Natural killer cell (primary cell): ENCODE results near the gene GHRHR. TPM values are rescaled to one million over a fixed set of nuclear protein-coding genes. Genes with fewer than 3 reads are reported as not detected.

Experiments
- ATAC-seq, 3 donors: fragments of 150-1000 bp in 2 of 3; fragments of 200-7000 bp in 1 of 3; cut with Tn5 transposase; 1 replicate in 1 of 3; 2 replicates in 2 of 3; pipeline ENCODE4 v1.10.0; 2021; ENCODE audit warnings: mild to moderate bottlenecking in 2 of 3, moderate library complexity in 2 of 3
- DNase-seq, 2 donors: peaks; one replicate each; pipeline versions ENCODE4 v3.0.0 to v3.0.0-alpha.2; 2013 to 2021; ENCODE audit warnings: mixed read lengths in 1 of 2
- H3K27ac ChIP-seq: one replicate; pipeline ENCODE4 v1.5.1; 2013; ENCODE audit warnings: mild to moderate bottlenecking, low read length
- H3K27me3 ChIP-seq: one replicate; pipeline ENCODE4 v1.6.1; 2013; ENCODE audit warnings: low read length; ENCODE audit not compliant: control insufficient read depth, insufficient read depth
- H3K36me3 ChIP-seq: one replicate; pipeline ENCODE4 v1.6.1; 2013; ENCODE audit warnings: low read length; ENCODE audit not compliant: control insufficient read depth, insufficient read depth
- H3K4me1 ChIP-seq: one replicate; pipeline ENCODE4 v1.6.1; 2013; ENCODE audit warnings: low read length; ENCODE audit not compliant: control insufficient read depth, insufficient read depth
- H3K4me3 ChIP-seq: one replicate; pipeline ENCODE4 v1.5.1; 2013; ENCODE audit warnings: low read length
- H3K9me3 ChIP-seq: one replicate; pipeline ENCODE4 v1.6.1; 2013; ENCODE audit warnings: low read length; ENCODE audit not compliant: control insufficient read depth, insufficient read depth
- H3K27ac Mint-ChIP-seq, 2 donors: one replicate each; pipeline ENCODE4 v1.8.0; 2022; ENCODE audit warnings: mild to moderate bottlenecking in 2 of 2, mixed read lengths in 2 of 2, moderate library complexity in 1 of 2
- H3K27me3 Mint-ChIP-seq, 2 donors: one replicate each; pipeline ENCODE4 v1.8.0; 2022; ENCODE audit warnings: low read depth in 2 of 2, mixed read lengths in 2 of 2
- H3K36me3 Mint-ChIP-seq: one replicate; pipeline ENCODE4 v1.8.0; 2022; ENCODE audit warnings: mixed read lengths
- H3K4me1 Mint-ChIP-seq, 2 donors: one replicate each; pipeline ENCODE4 v1.8.0; 2022; ENCODE audit warnings: mixed read lengths in 2 of 2
- H3K4me3 Mint-ChIP-seq: one replicate; pipeline ENCODE4 v1.8.0; 2022; ENCODE audit warnings: mild to moderate bottlenecking, moderate library complexity, mixed read lengths
- H3K9me3 Mint-ChIP-seq, 2 donors: one replicate each; pipeline ENCODE4 v1.8.0; 2022; ENCODE audit warnings: mixed read lengths in 2 of 2
- CTCF ChIP-seq: fragments of 200-600 bp; IDR thresholded peaks from one replicate; pipeline ENCODE4 v1.8.0; 2022; ENCODE audit warnings: antibody characterized with exemption
- WGBS: methylation state at CpG from one replicate; pipeline ENCODE4 v1.1.7; 2013; ENCODE audit warnings: missing lambda C conversion rate; ENCODE audit not compliant: insufficient coverage; 5-methylcytosine and 5-hydroxymethylcytosine counted together
- intact Hi-C: fragments of 100-400 bp; cut with micrococcal nuclease; formaldehyde crosslinking; loops from one replicate; pipeline ENCODE4 v1.14.2; 2022
- total RNA-seq, 4 donors: library from RNA; stranded (reverse); fragments of 120-200 nt in 1 of 4; gene quantifications; one replicate each; pipeline versions ENCODE4 v1.2.3 to v1.2.4, GENCODE V29; 2013 to 2022

The GHRHR gene
- total RNA-seq, 3 donors from 2014 or later (not counting 1 experiment from before 2014, with no cell fraction given), result not detected

GRCh38 chr7:30916255-30916654 lies 47.5 kb upstream of the GHRHR start:
- H3K27ac Mint-ChIP-seq, result no peak overlapping the region
- H3K4me3 Mint-ChIP-seq, result no peak overlapping the region
- no peaks in the 10 kb centered on the region for H3K4me1 Mint-ChIP-seq
- no peaks in the 10 kb centered on the region for H3K4me1 ChIP-seq
- no peak overlapping the region for H3K27ac ChIP-seq
- WGBS, result 79% methylated on average over 3 of the region's 3 CpGs
- no peaks in the 10 kb centered on the region for H3K36me3 ChIP-seq
- H3K4me3 ChIP-seq, result no peak overlapping the region
- H3K9me3 Mint-ChIP-seq, result no peaks in the 10 kb centered on the region
- H3K36me3 Mint-ChIP-seq, result no peaks in the 10 kb centered on the region
- intact Hi-C loops, result no loop called here
- no peaks in the 10 kb centered on the region for H3K9me3 ChIP-seq
- no peaks in the 10 kb centered on the region for H3K27me3 ChIP-seq
- DNase-seq (no peak), ATAC-seq (no peak)
- H3K27me3 Mint-ChIP-seq, result no peaks in the 10 kb centered on the region
- TF ChIP-seq CTCF, result no peak

DNA sequence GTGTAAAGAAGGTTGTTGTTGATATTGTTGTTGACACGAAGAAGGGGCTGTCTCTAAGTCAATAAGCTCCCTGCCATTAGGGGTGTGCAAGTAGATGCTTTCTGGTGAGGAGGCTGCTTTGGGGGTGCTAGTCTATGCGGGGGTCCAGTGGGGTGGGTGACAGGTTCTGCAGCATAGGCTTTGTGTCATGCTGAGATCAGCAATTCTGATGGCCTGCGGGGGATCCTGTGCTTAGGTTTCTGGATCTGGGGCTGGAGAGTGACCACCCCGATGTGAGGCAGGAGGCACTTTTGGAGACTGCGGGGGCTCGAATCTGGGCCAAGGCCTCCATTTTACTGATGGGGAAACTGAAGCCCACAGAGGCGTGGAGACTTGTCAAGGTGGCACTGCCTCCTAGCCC lies 47.0 kb upstream of the GHRHR start:
- WGBS, result 91% methylated on average over 7 of the region's 7 CpGs
- ATAC-seq, result no peak
- Histone ChIP-seq H3K4me1 (no peaks in the 10 kb centered on the region), H3K9me3 (no peaks in the 10 kb centered on the region), H3K36me3 (no peaks in the 10 kb centered on the region), H3K27ac (no peak overlapping the region), H3K27me3 (no peaks in the 10 kb centered on the region), H3K4me3 (no peak overlapping the region)
- no peaks in the 10 kb centered on the region for H3K9me3 Mint-ChIP-seq
- no peaks in the 10 kb centered on the region for H3K36me3 Mint-ChIP-seq
- no peaks in the 10 kb centered on the region for H3K4me1 Mint-ChIP-seq
- no peaks in the 10 kb centered on the region for H3K27me3 Mint-ChIP-seq
- intact Hi-C loops, result no loop called here
- TF ChIP-seq CTCF, result no peak
- no peak overlapping the region for H3K27ac Mint-ChIP-seq
- no peak for DNase-seq
- no peak overlapping the region for H3K4me3 Mint-ChIP-seq

DNA sequence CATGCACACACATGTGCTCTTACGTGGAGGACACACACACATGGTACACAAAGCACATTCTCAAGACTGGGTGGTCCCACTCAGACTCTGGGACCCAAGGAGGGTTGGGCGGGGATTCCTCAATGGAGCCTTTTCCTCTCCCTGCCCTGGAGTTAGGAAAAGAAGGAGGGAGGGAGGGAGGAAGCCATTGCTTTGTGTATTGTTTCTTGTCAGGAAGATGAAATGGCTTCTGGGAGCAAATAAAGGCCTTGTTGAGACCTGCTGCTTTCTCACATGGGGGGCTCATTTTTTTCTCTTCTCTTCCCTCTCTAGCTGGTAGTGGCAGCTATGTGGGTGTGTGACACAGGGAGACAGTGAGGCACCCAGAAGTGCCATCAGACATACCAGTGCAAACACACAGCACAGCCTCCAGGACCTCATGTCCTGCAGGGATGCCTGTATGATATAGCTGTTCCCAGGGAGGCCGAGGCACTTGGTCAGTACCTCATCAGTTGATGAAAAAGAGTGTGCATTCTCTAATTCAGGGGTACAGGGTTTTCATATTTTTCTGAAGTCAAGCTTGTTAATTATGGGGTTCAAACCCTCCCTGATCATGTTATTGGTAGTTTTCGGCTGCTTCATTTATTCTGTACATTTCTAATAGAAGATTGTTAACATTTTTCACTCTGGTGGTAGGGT lies 46.4 kb upstream of the GHRHR start:
- H3K36me3 ChIP-seq, result no peaks in the 10 kb centered on the region
- Mint-ChIP-seq H3K27ac (no peak overlapping the region), H3K4me1 (no peaks in the 10 kb centered on the region), H3K9me3 (no peaks in the 10 kb centered on the region), H3K27me3 (no peaks in the 10 kb centered on the region), H3K4me3 (no peak overlapping the region), H3K36me3 (no peaks in the 10 kb centered on the region)
- no peak for ATAC-seq
- DNase-seq, result no peak
- no peaks in the 10 kb centered on the region for H3K27me3 ChIP-seq
- no peaks in the 10 kb centered on the region for H3K4me1 ChIP-seq
- no peak for TF ChIP-seq CTCF
- no peaks in the 10 kb centered on the region for H3K9me3 ChIP-seq
- intact Hi-C loops, result no loop called here
- no peak overlapping the region for H3K27ac ChIP-seq
- 90% methylated on average over 3 of the region's 4 CpGs for WGBS
- H3K4me3 ChIP-seq, result no peak overlapping the region

DNA sequence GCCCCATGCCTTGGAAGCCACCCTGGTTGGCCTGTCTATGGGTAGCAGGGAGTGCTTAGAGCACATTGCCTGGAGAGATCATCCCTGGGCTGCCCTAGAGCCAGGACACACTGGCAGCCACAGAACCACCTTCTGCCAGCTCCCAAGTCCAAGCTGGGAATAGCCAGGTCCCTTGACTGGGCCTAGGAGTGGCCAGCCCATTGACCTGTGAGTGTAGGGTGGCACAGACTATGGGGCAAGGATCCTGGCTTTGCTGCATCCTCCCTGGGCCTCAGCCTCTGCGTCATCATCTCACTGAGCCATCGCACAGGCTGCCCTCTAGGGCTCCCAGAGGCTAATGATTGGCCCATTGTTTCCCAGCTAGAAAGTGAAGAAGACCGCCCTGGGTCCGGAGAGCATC lies 45.1 kb upstream of the GHRHR start:
- no peaks in the 10 kb centered on the region for H3K36me3 ChIP-seq

More for the DNA sequence above, 45.1 kb upstream of the GHRHR start:
- Histone ChIP-seq H3K9me3 (no peaks in the 10 kb centered on the region), H3K27ac (no peak overlapping the region), H3K4me1 (no peaks in the 10 kb centered on the region), H3K27me3 (no peaks in the 10 kb centered on the region), H3K4me3 (no peak overlapping the region)
- Mint-ChIP-seq H3K4me3 (no peak overlapping the region), H3K27me3 (no peaks in the 10 kb centered on the region), H3K4me1 (no peaks in the 10 kb centered on the region), H3K27ac (no peak overlapping the region), H3K36me3 (no peaks in the 10 kb centered on the region), H3K9me3 (no peaks in the 10 kb centered on the region)
- no peak for TF ChIP-seq CTCF
- 98% methylated on average over 4 of the region's 4 CpGs for WGBS
- ATAC-seq (no peak), DNase-seq (no peak)
- intact Hi-C loops, result no loop called here
